Endodermal cell (in vitro differentiated cells): Measurements from ENCODE around the gene SDCCAG8. TPM values are rescaled to one million over a fixed set of nuclear protein-coding genes. Genes with fewer than 3 reads are reported as not detected.

Source experiments
- DNase-seq: peaks from one replicate; pipeline ENCODE4 v3.0.0-alpha.2; 2017
- H3K27ac ChIP-seq: 2 replicates; pipeline ENCODE4 v1.5.1; 2013; ENCODE audit warnings: mild to moderate bottlenecking, low read depth, low read length, moderate library complexity
- H3K27me3 ChIP-seq: 2 replicates; pipeline ENCODE4 v1.6.1; 2013; ENCODE audit warnings: mild to moderate bottlenecking, low read length, moderate library complexity; ENCODE audit not compliant: insufficient read depth, control insufficient read depth, poor library complexity, severe bottlenecking
- H3K36me3 ChIP-seq: 2 replicates; pipeline ENCODE4 v1.7.0; 2013; ENCODE audit warnings: mild to moderate bottlenecking, low read length, moderate library complexity; ENCODE audit not compliant: control insufficient read depth, insufficient read depth
- H3K4me1 ChIP-seq: one replicate; pipeline ENCODE4 v1.7.0; 2013; ENCODE audit warnings: low read length; ENCODE audit not compliant: control insufficient read depth, insufficient read depth
- H3K4me3 ChIP-seq: 2 replicates; pipeline ENCODE4 v1.5.1; 2013; ENCODE audit warnings: mild to moderate bottlenecking, low read length, moderate library complexity
- H3K9ac ChIP-seq: 2 replicates; pipeline ENCODE4 v1.6.1; 2013; ENCODE audit warnings: mild to moderate bottlenecking, low read length, moderate library complexity; ENCODE audit not compliant: poor library complexity, severe bottlenecking; ENCODE audit errors: extremely low read depth
- H3K9me3 ChIP-seq: 2 replicates; pipeline ENCODE4 v1.6.1; 2013; ENCODE audit warnings: mild to moderate bottlenecking, low read length, moderate library complexity; ENCODE audit not compliant: control insufficient read depth
- H3K27ac Mint-ChIP-seq: 2 replicates; pipeline ENCODE4 v1.8.0; 2020; ENCODE audit warnings: mixed read lengths
- H3K27me3 Mint-ChIP-seq: 2 replicates; pipeline ENCODE4 v1.8.0; 2021; ENCODE audit warnings: mild to moderate bottlenecking, mixed read lengths; ENCODE audit not compliant: insufficient read depth
- H3K36me3 Mint-ChIP-seq: 2 replicates; pipeline ENCODE4 v1.8.0; 2020; ENCODE audit warnings: low read depth, mixed read lengths
- H3K4me1 Mint-ChIP-seq: 2 replicates; pipeline ENCODE4 v1.8.0; 2020; ENCODE audit warnings: mixed read lengths
- H3K4me3 Mint-ChIP-seq: 2 replicates; pipeline ENCODE4 v1.8.0; 2020; ENCODE audit warnings: mild to moderate bottlenecking, moderate library complexity, mixed read lengths
- H3K9me3 Mint-ChIP-seq: 2 replicates; pipeline ENCODE4 v1.8.0; 2020; ENCODE audit warnings: mild to moderate bottlenecking, mixed read lengths
- WGBS, 2 experiments: methylation state at CpG; one replicate each; pipeline versions ENCODE4 v1.1.5 to v1.1.7; 2013; ENCODE audit warnings: missing lambda C conversion rate in 2 of 2, mixed read lengths in 1 of 2; ENCODE audit not compliant: insufficient coverage in 1 of 2, insufficient read length in 1 of 2; 5-methylcytosine and 5-hydroxymethylcytosine counted together
- total RNA-seq, 2 donors: library from RNA; stranded (reverse); fragmentation: NEBNext Ultra II Directional in 1 of 2; extraction: Animal tissue kit (Norgen Biotek cat#: 25700) in 1 of 2; gene quantifications; 2 replicates in 1 of 2; 3 replicates in 1 of 2; pipeline ENCODE4 v1.2.1, GENCODE V29; 2021
- TF ChIP-seq, protein P1 (sequence below): fragments of 200-600 bp; sonication (generic); conservative IDR thresholded peaks from 2 replicates; pipeline ENCODE4 v1.5.0; 2021; ENCODE audit warnings: antibody characterized with exemption, mild to moderate bottlenecking

Gene SDCCAG8
- total RNA-seq, 2 donors from 2014 or later = 19.8 to 27.5 TPM

DNA sequence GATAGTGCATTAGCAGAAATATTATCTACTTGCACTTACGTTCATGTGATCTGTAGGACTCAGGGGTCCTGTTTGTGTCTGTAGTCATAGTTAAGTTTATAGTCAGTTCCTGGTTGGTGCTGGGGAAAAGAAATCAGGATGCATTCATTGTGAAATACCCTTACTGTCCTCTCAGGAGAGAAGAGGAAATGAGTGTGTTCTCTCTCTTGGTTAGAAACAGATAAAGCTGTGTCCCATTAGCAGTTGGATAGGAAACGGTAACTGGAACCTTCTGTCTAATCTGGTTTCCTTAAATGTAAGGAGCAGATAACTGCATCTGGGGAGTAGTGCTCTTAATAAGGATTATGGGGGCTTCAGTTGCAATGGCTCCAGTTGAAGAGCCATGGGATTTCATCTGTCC, 8.9 kb downstream of the SDCCAG8 start:
- no peaks in the 10 kb centered on the region for H3K36me3 ChIP-seq
- Mint-ChIP-seq H3K4me3 (no peak overlapping the region), H3K9me3 (no peaks in the 10 kb centered on the region), H3K27me3 (no peaks in the 10 kb centered on the region), H3K36me3 (no peaks in the 10 kb centered on the region), H3K4me1 (peaks cover 14% of the 10 kb centered on the region), H3K27ac (no peak overlapping the region)
- no peaks in the 10 kb centered on the region for H3K9me3 ChIP-seq
- H3K4me1 ChIP-seq = peaks cover 9% of the 10 kb centered on the region
- TF ChIP-seq, protein P1, sequence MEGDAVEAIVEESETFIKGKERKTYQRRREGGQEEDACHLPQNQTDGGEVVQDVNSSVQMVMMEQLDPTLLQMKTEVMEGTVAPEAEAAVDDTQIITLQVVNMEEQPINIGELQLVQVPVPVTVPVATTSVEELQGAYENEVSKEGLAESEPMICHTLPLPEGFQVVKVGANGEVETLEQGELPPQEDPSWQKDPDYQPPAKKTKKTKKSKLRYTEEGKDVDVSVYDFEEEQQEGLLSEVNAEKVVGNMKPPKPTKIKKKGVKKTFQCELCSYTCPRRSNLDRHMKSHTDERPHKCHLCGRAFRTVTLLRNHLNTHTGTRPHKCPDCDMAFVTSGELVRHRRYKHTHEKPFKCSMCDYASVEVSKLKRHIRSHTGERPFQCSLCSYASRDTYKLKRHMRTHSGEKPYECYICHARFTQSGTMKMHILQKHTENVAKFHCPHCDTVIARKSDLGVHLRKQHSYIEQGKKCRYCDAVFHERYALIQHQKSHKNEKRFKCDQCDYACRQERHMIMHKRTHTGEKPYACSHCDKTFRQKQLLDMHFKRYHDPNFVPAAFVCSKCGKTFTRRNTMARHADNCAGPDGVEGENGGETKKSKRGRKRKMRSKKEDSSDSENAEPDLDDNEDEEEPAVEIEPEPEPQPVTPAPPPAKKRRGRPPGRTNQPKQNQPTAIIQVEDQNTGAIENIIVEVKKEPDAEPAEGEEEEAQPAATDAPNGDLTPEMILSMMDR = no peak
- 90 to 93% methylated on average over 2 of the region's 2 CpGs for WGBS, 2 experiments
- no peak for DNase-seq
- no peak overlapping the region for H3K27ac ChIP-seq
- H3K4me3 ChIP-seq = no peak overlapping the region
- no peak overlapping the region for H3K9ac ChIP-seq
- no peaks in the 10 kb centered on the region for H3K27me3 ChIP-seq

DNA sequence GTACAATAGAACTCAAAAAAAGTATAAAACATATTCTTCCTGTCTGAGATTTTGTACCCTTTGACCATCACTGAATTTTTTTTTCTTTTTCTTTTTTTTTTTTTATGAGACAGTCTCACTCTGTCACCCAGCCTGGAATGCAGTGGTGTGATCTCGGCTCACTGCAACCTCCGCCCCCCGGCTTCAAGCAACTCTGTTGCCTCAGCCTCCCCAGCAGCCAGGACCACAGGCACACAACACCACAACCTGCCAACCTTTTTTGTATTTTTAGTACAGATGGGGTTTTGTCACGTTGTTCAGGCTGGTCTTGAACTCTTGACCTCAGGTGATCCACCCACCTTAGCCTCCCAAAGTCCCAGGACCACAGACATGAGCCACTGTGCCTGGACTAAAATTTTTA, 10.4 kb downstream of the SDCCAG8 start:
- H3K27me3 Mint-ChIP-seq = no peaks in the 10 kb centered on the region
- 96% methylated on average over 4 of the region's 4 CpGs; no CpG with 5 or more reads in 1 of the 2 experiments for WGBS, 2 experiments
- no peaks in the 10 kb centered on the region for H3K36me3 Mint-ChIP-seq
- no peak overlapping the region for H3K4me3 ChIP-seq
- no peaks in the 10 kb centered on the region for H3K9me3 ChIP-seq
- H3K36me3 ChIP-seq = no peaks in the 10 kb centered on the region
- H3K4me1 Mint-ChIP-seq = peaks cover 21% of the 10 kb centered on the region
- H3K9me3 Mint-ChIP-seq = no peaks in the 10 kb centered on the region
- H3K9ac ChIP-seq = no peak overlapping the region
- H3K27ac Mint-ChIP-seq = peak overlapping the region; percentile 66
- no peak overlapping the region for H3K27ac ChIP-seq
- H3K4me1 ChIP-seq = peaks cover 10% of the 10 kb centered on the region
- TF ChIP-seq, protein P1 = no peak
- H3K4me3 Mint-ChIP-seq = no peak overlapping the region
- DNase-seq = no peak
- no peaks in the 10 kb centered on the region for H3K27me3 ChIP-seq

DNA sequence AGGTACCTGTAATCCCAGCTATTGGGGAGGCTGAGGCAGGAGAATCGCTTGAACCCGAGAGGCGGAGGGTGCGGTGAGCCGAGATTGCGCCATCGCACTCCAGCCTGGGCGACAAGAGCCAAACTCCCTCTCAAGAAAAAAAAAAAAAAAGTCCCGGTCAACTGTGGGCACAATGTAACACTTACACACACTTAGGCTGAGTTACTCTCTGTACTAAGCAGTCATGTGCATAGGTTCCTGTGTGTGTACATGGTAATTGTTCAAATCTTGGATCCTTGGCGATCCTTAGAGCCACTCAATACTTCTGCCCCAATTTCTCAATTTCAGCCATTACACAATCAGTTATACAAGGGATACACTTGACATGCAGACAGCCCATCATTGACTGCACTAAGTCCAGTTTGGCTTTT, 11.6 kb downstream of the SDCCAG8 start:
- Histone ChIP-seq H3K9me3 (no peaks in the 10 kb centered on the region), H3K27me3 (no peaks in the 10 kb centered on the region), H3K27ac (no peak overlapping the region), H3K9ac (no peak overlapping the region), H3K4me3 (no peak overlapping the region), H3K36me3 (no peaks in the 10 kb centered on the region), H3K4me1 (peaks cover 10% of the 10 kb centered on the region)
- Mint-ChIP-seq H3K36me3 (no peaks in the 10 kb centered on the region), H3K27ac (no peak overlapping the region), H3K27me3 (no peaks in the 10 kb centered on the region), H3K9me3 (no peaks in the 10 kb centered on the region), H3K4me1 (peaks cover 21% of the 10 kb centered on the region), H3K4me3 (no peak overlapping the region)
- TF ChIP-seq, protein P1 = no peak
- WGBS, 2 experiments = 88 to 100% methylated on average over 1 to 9 of the region's 10 CpGs
- no peak for DNase-seq
